Kidney (tissue), 14 donors: ENCODE data around the gene PFKL. TPM values are rescaled to one million over a fixed set of nuclear protein-coding genes. Genes with fewer than 3 reads are reported as not detected.

Experiments
- DNase-seq, 5 donors: peaks; one replicate each; pipeline ENCODE4 v3.0.0-alpha.2; 2013 to 2020
- FAIRE-seq: peaks from 2 replicates; lab custom pipeline; 2012; peaks lifted over from hg19 to GRCh38; lab: Jason Lieb, UNC
- H3K27ac ChIP-seq, 2 donors: one replicate each; pipeline ENCODE4 v1.7.0; 2013; ENCODE audit warnings: low read depth in 2 of 2, low read length in 2 of 2, inconsistent platforms in 1 of 2
- H3K27me3 ChIP-seq: one replicate; pipeline ENCODE4 v1.7.1; 2013; ENCODE audit warnings: low read length, inconsistent platforms; ENCODE audit not compliant: control insufficient read depth, insufficient read depth
- H3K36me3 ChIP-seq, 3 donors: one replicate each; pipeline versions ENCODE4 v1.7.0 to v1.7.1; 2013; ENCODE audit warnings: low read length in 3 of 3, control low read depth in 1 of 3, inconsistent platforms in 1 of 3; ENCODE audit not compliant: insufficient read depth in 3 of 3, control insufficient read depth in 2 of 3
- H3K4me1 ChIP-seq, 3 donors: one replicate each; pipeline versions ENCODE4 v1.7.0 to v1.7.1; 2013; ENCODE audit warnings: low read length in 3 of 3, inconsistent platforms in 1 of 3, low read depth in 1 of 3; ENCODE audit not compliant: control insufficient read depth in 2 of 3, insufficient read depth in 2 of 3
- H3K4me3 ChIP-seq, 3 donors: one replicate each; pipeline versions ENCODE4 v1.7.0 to v1.8.1; 2013; ENCODE audit warnings: low read length in 3 of 3, control low read depth in 1 of 3, inconsistent platforms in 1 of 3
- H3K9ac ChIP-seq, 3 donors: one replicate each; pipeline versions ENCODE4 v1.7.0 to v1.7.1; 2013; ENCODE audit warnings: low read length in 3 of 3, control low read depth in 1 of 3, inconsistent platforms in 1 of 3
- H3K9me3 ChIP-seq, 3 donors: one replicate each; pipeline versions ENCODE4 v1.7.0 to v1.7.1; 2013; ENCODE audit warnings: low read length in 3 of 3, control low read depth in 1 of 3, inconsistent platforms in 1 of 3; ENCODE audit not compliant: control insufficient read depth in 2 of 3, insufficient read depth in 1 of 3
- CTCF ChIP-seq: IDR thresholded peaks from 3 replicates; pipeline ENCODE4 v1.5.1; 2012; ENCODE audit warnings: mild to moderate bottlenecking, moderate library complexity, borderline replicate concordance; ENCODE audit not compliant: insufficient read depth; ENCODE audit errors: extremely low read depth
- intact Hi-C: fragments of 100-400 bp; cut with DNase I; formaldehyde crosslinking; loops from one replicate; pipeline ENCODE4 v1.11.1; 2022
- polyA plus RNA-seq: library from polyadenylated mRNA; stranded (reverse); fragments of 350-450 nt; fragmentation: Illumina TruSeq; extraction: RNeasy Lipid Tissue Mini Kit (QIAGEN cat#74804); gene quantifications from one replicate; pipeline ENCODE4 v1.2.3, GENCODE V29; 2014; ENCODE audit warnings: low read depth, low replicate concordance; ENCODE audit not compliant: insufficient read depth
- total RNA-seq: library from RNA; stranded (reverse); fragmentation: NEBNext Ultra II Directional; extraction: Animal tissue kit (Norgen Biotek cat#: 25700); gene quantifications from one replicate; pipeline ENCODE4 v1.2.1, GENCODE V29; 2021
- donor health status: control.
- donor health status: control.
- donor health status: control.
- donor health status: control.
- donor health status: control.
- donor health status: DM: yes; HTN: yes; CAD: no.
- donor health status: Normal renal cell carcinoma (clear cell type).

PFKL gene
- total and polyA plus RNA-seq, 2 donors from 2014 or later: 155 to 197 TPM

GRCh38 chr21:44260066-44260465, 39.8 kb upstream of the PFKL start:
- FAIRE-seq (no peak), DNase-seq (peak in 1 of 5 donors; percentile 12)
- H3K4me3 ChIP-seq: no peak overlapping the region
- intact Hi-C loops: no loop called here
- H3K4me1 ChIP-seq: no peaks in the 10 kb centered on the region
- no peaks in the 10 kb centered on the region for H3K27me3 ChIP-seq
- peaks cover 0 to 3% (median 0%) of the 10 kb centered on the region in 3 donors for H3K9me3 ChIP-seq
- no peaks in the 10 kb centered on the region for H3K36me3 ChIP-seq
- no peak for TF ChIP-seq CTCF
- H3K27ac ChIP-seq: no peak overlapping the region
- no peak overlapping the region for H3K9ac ChIP-seq

GRCh38 chr21:44260791-44261631, 38.8 kb upstream of the PFKL start:
- Histone ChIP-seq H3K4me3 (no peak overlapping the region), H3K36me3 (no peaks in the 10 kb centered on the region), H3K9me3 (peaks cover 0 to 3% (median 0%) of the 10 kb centered on the region in 3 donors), H3K27ac (no peak overlapping the region), H3K27me3 (no peaks in the 10 kb centered on the region), H3K9ac (no peak overlapping the region), H3K4me1 (no peaks in the 10 kb centered on the region)
- peak in 1 of 5 donors; percentile 49 for DNase-seq
- intact Hi-C loops: no loop called here
- FAIRE-seq: no peak
- TF ChIP-seq CTCF: no peak

GRCh38 chr21:44261675-44262295, 38.1 kb upstream of the PFKL start, which contains the start of gene DNMT3L:
Gene DNMT3L (minus strand): TSS chr21:44261897. CDS start chr21:44261259, 638 bp downstream.
- Histone ChIP-seq H3K27me3 (no peaks in the 10 kb centered on the region), H3K36me3 (no peaks in the 10 kb centered on the region), H3K9ac (no peak within 1 kb of the TSS), H3K27ac (no peak within 1 kb of the TSS), H3K4me3 (no peak within 1 kb of the TSS), H3K4me1 (no peaks in the 10 kb centered on the region), H3K9me3 (peaks cover 0 to 3% (median 0%) of the 10 kb centered on the region in 3 donors)
- intact Hi-C loops: no loop called here
- no peak for TF ChIP-seq CTCF
- FAIRE-seq (no peak), DNase-seq (peak in 1 of 5 donors; percentile 46)
